Measurements from ENCODE around the gene VPS13D.
"Not testable (repeated sequence)": the region's sequence is repeated elsewhere in the genome, so short reads cannot be mapped to it uniquely, and the experiment has no call there.

Gene VPS13D

DNA sequence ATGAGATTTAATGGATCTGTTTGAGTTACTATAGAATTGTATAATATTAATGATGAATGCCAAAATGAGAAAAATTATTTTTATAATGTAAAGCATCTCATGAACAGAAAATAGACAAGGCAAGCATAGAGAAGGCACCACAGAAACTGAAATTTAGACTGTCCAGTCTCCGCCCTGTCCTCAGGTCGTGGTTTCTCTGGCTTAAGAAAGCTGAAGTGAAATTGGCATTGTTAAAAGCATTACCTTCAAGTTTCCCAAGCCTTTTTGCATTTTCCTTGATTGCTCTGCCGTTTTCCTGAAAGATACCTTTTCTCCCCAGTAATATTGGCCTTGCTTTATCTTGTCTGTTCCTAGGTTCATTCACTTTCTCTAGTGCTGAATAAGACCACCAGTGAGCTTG is 58.0 kb downstream of the VPS13D start:
- no peak for DNase-seq

DNA sequence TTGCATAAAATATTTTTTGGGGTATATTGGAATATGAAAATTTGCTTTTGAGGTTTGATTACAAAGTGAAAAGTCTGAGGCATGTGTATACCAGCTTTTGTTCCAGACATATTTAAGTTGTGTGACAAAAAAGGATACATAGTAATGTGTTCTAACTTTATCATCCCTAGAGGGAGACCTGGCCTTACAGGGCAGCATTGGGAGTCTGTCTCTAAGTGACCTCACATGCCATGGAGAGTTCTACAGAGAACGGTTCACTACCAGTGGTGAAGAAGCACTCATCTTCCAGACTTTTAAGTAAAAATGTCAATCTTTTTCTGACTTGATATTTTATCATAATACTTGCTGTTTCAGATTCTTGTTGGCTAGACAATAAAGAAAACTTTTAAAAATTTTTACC is 61.0 kb downstream of the VPS13D start:
- no peak for DNase-seq

DNA sequence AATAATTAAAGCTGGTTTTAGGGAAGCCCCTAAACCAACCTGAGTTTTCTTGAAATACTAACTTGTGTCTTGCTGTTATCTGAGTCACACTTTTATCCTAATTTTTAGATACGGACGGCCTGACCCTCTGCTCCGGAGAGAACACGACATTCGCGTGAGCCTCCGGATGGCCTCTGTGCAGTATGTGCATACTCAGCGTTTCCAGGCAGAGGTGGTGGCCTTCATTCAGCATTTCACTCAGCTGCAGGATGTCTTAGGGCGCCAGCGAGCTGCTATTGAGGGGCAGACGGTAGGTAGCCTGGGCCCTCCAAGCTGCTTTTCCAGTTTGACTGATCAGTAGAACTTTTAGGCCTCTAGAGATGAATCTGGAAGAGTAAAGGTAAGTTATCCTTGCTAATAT is 63.6 kb downstream of the VPS13D start:
- no peak for DNase-seq

DNA sequence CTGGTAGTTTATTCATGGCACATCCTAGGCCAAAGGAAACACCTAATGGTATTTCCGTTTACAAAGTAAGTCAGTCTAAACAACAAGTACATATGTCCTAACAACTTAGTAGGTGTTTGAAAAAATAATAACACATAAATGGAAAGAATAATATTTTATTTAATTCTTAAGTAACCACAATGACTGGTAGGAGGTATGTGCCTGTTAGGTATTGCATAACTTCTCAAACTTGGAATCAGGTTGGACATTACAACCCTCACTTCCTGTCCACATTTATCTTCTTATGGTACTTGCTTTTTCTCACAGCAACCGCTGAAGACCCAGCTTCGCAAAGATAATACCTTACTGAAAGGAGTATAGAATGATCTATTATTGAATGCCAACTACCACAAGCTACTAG is 64.2 kb downstream of the VPS13D start:
- no peak for DNase-seq

DNA sequence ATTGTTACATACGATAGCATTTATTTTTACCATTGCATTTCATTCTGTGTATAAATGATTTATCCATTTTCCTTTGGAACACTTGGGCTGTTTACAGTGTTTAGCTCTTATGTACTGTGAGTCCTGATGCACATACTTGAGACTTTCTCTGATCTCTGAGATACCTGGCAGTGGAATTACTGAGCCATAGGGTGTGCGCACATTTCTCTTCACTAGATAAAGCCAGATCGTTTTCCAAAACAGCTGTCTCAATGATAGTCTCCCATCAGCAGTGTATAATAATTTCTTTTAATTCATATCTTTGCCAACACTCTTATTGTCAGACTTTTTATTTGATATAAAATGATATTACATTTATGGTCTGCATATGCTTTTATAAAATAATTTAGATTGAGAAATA is 66.2 kb downstream of the VPS13D start:
- DNase-seq, result no peak

DNA sequence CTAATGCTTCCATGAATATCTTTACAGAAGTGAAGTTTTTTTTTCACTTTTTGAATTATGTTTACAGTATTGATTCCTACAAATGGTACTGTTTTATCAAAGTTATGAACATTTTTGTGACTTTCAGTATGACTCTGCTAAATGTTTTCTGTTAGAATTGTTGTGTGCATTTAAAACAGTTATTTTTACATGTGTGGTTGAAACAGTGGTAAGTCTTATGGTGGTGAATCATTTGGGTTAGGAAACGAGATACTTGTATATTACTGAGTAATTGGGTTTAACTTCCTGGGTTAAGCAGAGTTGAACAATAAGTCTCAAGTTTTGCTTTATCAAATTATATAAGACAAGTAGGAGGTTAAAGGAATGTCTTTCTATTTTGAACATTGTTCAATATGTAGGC is 66.8 kb downstream of the VPS13D start:
- no peak for DNase-seq

DNA sequence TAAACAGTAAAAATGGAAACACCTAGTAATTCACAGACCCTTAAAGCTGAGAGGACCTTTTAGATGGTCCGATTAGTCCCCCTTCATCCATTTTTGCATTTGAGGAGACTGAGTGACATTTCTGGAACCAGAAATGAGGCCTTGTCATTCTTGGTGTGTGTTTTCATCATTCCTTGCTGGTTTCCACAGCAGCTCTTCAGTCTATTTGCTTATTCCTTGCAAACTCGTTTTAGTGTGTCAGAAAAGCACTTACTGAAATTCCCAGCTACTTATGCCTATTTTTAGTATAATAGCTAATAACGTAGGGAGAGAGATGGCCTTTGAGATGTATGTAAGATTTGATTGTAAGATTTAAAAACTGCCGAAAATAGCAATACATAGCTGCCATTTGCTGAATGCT is 70.9 kb downstream of the VPS13D start:
- no peak for DNase-seq

DNA sequence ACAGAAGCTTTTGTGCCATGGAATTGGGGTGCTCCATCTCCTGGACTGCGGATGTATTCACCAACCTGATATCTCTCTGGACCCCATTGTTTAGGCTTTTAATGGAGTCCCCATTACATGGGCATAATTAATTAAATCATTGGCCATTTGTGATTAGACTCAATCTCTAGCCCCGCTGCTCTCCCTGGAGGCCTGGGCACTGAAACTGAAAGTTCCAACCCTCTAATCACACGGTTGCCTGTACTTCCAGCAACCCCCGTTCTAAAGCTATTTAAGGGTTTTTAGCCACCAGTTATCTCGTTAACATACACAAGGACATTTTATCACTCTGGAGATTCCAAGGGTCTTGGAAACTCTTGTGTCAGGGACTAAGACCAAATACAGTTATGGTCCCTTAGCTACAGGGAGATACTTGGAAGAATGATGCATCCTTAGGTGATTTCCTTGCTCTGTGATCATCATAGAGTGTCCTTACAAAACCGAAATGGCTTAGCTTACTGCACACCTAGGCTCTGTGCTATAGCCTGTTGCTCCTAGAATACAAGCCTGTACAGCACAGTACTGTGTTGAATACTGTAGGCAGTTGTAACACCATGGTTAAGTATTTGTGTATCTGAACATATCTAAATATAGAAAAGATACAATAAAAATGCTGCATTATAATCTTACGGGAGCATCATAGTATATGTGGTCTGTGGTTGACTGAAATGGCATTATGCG is 71.8 kb downstream of the VPS13D start:
- DNase-seq, result no peak

DNA sequence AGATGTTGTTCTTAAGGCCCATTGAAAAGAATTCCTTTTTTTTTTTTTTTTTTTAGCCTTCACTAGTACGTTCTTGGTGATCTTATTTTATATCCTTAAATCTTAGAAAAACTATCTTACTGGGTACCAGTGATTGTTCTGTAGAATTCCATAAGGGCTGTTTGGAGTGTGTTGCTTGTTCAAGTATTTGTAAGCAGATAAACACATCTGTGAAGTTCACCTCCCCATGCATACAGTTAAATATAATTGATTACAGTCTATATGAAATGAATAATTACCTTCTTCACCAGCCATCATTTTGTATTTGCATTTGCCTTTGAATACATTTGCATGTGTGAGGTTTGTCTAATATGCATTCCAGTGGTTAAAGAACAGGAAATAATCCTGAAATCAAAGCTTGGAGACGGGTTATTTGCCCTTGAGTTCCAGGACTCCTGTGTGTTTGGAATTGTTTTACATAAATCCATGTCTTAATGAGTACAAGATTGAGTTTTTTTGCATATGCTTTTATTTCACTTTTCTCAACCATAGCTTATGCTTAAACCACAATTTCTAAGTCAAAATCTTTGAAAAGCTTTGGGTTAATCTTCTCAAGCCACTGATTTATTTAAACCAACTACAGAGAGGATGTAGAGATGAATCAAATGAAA is 73.1 kb downstream of the VPS13D start:
- DNase-seq, result no peak

DNA sequence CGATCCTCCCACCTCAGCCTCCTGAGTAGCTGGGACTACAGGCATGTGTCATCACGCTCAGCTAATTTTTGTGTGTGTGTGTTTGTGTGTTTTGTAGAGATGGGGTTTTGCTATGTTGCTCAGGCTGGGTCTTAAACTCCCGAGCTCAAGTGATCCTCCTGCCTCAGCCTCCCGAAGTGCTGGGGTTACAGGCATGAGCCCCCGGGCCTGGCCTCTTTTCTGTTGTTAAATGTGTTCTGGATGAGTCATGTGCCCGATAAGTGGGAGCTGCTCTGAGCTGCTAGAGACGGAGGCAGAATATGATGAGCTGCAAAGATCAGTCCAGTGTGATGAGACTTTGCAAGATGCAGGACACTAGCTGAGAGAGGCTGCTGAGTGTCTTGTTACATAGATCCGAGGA is 75.5 kb downstream of the VPS13D start:
- DNase-seq, result no peak

DNA sequence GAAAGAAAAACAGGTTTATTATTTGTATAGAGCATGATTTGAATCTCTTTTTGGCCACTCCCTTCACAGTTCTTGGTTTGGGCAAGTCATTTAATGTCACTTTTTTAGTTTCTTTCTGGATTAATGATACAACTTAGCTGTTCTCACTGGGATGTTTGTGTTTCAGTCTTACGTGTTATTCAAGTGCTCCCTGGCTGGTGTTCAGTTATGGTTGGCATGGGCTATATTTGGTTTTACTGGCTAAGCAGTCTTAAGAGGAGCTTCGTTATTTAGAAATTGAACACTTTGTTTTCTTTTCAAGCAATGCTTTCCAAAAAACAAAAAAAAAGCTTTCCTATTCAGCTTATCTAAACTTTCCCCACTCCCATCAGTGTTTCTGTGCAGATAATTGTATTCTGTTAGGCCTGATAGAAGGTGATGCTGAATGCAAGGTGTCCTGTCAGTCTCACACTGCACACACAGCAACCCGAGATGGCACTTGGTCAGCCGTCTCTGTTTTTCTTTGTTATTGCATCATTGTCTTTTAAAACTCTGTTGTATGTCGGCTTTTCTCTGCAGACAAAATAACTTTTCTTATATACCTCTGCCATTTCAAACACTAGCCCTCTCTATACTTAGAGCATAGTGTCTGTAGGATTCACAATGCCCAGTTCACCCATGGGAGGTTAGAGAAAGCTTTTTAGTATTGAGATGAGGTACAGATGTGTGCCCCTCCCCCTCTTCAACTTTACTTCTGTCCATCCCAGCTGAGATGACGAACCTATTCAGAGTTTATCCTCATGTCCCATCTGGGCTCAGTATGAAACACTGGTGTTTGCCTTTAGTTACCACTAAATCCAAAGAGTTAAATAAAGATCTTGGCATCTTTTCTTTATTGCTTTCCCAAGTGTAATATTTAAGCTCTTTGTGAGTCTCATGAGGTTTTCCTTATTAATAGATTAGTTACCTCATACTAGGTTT is 80.2 kb downstream of the VPS13D start:
- DNase-seq, result no peak

DNA sequence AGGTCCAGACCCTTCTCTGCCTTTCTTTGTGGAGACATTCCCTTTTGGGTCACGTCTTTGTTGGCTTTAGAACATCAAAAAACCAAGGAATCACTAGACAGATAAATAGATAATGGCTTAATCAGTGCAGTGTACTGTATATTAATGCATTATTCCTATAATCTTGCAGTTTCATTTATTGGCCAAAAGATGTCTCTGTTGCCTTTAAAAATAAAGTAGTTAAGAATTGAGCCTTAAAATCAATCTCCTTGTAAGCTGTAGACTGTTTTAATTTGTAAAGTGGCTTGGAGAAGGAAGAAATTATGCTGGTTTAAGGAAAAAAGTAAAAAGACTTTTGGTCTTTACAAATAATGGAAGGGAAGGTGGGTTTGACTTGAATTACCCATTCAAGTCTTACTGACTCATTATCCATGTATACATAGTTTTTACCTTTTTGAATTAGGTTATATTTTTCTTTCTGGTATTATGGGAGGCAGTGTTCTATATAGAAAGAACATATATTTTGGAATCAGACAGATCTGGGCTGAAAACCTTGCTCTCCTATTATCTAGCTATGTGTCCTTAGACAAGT is 84.6 kb downstream of the VPS13D start:
- peak; percentile 23 for DNase-seq

DNA sequence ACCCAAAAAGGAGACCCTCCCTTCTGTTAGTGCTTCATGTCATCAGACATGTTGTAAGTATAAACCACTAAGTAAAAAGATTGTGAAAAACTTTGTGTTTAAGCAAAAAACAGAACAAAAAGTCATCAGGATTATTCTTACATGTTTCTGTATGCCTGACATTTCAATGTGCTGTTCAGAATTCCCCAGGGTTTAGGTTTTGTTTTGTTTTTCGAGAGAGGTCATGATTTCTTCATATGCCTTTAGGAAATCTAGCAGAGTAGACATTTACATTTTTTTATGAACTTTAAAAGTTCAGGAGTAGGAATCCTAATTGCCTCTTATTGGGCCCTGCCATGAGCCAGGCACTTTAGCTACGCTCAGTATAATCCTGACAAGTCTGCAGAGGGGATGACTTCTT is 85.3 kb downstream of the VPS13D start:
- no peak for DNase-seq

DNA sequence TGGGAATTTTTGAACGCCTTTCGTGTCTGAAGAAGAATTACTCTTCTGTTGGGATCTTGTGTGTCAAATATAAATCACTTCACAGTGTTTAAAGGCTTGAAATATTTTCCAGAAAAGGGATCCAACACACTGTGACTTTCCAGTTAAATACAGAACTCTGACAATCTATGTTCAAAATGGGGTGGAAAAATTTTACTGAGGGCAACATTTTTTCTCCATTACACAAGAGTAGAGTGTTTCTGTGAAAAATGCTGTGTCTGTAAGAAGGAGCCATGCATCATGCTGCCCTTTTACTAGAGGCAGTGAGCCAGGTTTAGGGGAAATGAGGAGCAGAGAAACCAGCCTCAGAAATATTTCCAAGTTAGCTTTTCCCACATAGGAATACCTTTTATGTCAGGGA is 86.5 kb downstream of the VPS13D start:
- no peak for DNase-seq

DNA sequence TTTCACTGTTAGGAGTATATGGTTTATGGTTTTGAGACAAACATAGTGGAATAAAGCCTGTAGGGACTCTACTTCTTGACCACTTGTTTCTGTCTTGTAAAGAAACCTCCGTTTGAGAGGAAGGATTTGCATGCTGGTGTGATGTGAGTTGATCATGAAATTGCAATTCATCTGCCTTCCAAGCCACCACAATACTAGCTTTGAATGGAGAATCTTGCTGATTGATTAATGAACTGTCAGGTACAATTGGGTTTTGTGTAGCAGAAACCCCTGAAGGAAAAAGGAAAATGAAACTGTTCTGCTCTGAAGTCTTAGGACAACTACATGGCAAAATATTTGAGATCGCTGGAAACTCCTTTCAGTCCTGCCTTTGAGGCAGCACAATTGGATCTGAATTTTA is 90.7 kb downstream of the VPS13D start:
- DNase-seq, result no peak

DNA sequence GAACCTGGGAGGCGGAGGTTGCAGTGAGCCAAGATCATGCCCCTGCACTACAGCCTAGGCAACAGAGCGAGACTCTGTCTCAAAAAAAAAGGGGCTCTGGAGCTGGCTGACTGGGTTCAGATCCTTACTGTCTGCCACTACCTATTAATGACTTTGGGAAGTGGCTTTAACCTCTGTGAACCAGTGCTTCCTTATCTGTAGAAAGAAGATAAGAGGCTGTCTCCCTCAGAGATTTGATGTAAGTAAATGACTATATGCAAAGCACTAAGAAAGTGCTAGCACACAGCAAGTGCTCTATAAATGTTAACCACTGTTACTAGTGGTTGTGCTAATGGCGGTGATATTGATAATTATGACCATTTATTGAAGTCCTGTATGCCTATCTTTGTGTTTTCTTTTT is 94.6 kb downstream of the VPS13D start:
- no peak for DNase-seq

DNA sequence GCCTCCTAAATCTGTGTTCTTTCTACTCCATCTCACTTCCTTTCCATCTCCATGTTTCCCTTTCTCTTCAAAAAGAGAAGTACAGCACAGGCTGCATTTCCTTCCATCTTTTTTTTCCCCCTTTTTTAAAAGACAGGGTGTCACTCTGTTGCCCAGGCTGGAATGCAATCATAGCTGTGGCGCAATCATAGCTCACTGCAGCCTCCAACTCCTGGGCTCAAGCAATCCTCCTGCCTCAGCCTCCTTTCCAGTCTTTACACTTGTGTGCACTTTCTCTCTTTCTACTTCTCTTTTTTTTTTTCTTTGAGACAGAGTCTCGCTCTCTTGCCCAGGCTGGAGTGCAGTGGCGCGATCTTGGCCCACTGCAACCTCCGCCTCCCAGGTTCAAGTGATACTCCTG is 95.1 kb downstream of the VPS13D start:
- not testable (repeated sequence) for DNase-seq

DNA sequence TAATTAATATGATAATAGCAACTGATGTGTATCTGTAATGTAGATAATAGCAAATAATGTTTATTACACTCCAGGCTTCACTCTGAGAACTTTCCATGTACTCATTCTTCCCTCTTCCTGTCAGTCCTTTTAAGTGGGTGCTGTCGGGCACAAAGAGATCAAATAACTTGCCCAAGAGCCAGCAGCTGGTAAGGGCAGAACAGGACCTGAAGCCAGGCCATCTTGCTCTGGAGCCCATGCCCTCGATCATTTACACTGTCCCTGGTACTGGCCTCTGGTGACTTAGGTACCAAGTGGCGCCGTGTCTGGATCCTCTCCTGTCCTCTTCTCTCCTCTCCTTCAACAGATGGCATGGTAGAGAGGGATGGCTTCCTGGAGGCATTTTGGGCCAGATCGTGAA is 97.2 kb downstream of the VPS13D start:
- DNase-seq, result no peak

DNA sequence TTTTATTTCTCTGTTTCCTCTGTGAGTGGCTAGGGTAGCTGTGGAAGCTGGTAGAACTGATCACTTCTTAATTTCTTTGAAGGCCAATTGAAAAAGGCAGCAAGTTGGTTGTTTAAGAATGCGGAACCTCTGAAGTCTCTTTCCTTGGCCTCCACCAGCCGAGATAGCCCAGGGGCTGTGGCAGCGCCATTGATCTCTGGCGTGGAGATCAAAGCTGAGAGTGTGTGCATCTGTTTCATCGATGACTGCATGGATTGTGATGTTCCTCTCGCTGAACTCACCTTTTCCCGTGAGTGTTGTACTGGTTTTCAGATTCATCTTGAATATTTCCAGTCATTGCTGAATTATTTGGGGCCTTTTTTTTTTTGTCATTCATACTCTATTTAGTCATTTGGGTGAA is 97.7 kb downstream of the VPS13D start:
- DNase-seq, result no peak

DNA sequence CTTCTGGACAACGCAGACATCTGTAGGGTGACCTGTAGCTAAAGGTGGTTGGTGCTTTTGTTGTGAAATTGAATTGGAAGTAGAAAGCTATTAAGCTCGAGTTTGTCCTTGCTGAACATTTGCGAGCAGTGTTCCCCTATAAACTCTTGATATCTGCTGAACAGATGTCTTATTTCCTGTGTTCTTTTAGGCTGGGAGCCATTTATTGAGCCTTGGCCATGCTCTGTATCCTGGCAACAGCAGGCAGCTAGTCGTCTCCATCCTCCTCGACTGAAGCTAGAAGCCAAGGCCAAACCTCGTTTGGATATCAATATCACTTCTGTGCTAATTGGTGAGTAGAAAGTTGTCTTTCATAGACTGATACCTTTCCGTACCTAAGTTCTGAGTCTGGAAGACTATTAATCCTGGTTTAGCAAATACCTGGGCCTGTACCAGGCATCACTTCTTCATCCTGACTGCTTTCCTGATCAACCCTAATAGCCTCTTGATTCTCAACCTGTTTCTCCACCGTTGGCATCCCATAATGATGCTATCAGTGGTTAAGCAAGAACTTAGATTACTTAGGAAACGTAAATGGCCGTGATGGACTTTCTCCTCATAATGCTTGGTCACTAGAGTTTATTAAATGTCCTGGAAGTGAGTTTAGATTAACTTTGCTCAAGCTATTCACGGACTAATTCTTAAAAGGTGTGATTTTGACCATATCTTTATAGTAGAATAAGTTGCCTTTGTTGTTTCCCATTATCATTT is 103.4 kb downstream of the VPS13D start:
- no peak for DNase-seq

DNA sequence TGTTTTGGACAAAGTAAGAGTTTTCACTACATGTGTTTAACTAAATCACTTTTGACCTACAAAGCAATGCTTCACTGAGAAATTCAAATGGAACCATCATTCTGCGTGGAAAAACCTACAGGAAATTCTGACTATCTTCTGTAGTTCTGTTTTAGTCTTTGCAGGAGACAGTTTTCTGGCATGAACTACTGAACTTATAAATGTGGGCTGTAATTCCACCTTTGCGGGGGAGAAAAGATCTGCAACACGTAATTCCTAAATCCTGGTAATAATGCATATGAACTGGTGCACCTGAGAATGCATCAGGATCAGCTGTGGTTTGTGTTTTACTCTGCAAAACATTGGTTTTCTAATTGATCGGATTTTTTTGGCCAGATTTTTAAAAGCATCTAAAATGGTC is 106.0 kb downstream of the VPS13D start:
- no peak for DNase-seq

DNA sequence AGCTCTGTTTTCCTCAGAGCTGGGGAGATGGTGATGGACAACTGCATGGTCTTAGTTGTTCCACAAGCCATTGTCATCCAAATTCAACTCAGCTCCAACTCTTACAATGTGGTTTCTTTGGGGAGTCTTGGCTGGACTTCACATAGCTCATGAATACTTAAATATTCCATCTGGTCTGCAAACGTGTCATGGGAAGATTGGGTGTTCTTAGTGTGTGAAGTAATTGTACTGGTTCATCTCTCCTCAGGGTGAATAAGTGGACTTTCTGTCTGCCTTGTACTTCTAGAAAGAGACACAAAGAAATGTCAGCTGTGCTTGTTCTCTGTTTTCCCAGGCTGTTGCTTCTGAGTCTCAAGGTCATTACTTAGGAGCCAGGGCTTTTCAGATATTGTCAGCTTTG is 106.6 kb downstream of the VPS13D start:
- no peak for DNase-seq

DNA sequence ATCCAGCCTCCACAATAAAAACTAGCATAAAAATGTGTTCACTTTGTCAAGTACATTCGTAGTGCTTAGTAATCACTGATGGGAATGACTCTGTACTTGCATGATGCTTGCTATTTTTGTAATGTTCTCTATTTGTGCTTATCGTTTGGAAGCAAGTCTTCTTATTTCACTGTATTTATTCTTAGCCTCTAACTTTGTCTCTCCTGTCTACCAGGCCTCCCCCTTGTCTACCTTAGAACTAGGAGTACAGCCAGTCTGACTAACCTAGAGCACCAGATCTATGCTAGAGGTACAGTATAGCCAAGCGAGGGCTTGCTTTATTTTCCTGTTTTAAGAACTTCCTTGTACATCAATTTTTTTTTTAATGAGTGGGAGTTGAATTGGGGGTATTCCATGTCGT is 108.2 kb downstream of the VPS13D start:
- no peak for DNase-seq

All from NCI-H2227 treated with DMSO at 0.1 percent for 48 hours (cell line).